Karpas-422 (cell line): ENCODE data around the gene SYVN1. TPM values are rescaled to one million over a fixed set of nuclear protein-coding genes. Genes with fewer than 3 reads are reported as not detected.
A peak's percentile ranks its signal among the peaks of the same experiment; 100 is the strongest.

Experiments
- DNase-seq: peaks from one replicate; pipeline ENCODE4 v3.0.0-alpha.2; 2015
- H2AFZ ChIP-seq: fragments of 200-600 bp; sonication (generic); 2 replicates; pipeline ENCODE4 v1.6.1; 2014; ENCODE audit warnings: antibody characterized with exemption, low read length, mixed read lengths
- H3K27ac ChIP-seq: fragments of 200-600 bp; sonication (generic); 2 replicates; pipeline ENCODE4 v1.5.1; 2014; ENCODE audit warnings: mild to moderate bottlenecking, low read length, moderate library complexity
- H3K27me3 ChIP-seq: fragments of 200-600 bp; sonication (generic); 2 replicates; pipeline ENCODE4 v1.6.1; 2014; ENCODE audit warnings: low read length, mixed read lengths
- H3K36me3 ChIP-seq: fragments of 200-600 bp; sonication (generic); 2 replicates; pipeline ENCODE4 v1.6.1; 2014; ENCODE audit warnings: low read length, mixed read lengths; ENCODE audit not compliant: insufficient read depth
- H3K4me1 ChIP-seq: fragments of 200-600 bp; sonication (generic); 2 replicates; pipeline ENCODE4 v1.6.1; 2014; ENCODE audit warnings: mild to moderate bottlenecking, low read length, mixed read lengths
- H3K4me2 ChIP-seq: fragments of 200-600 bp; sonication (generic); 2 replicates; pipeline ENCODE4 v1.6.1; 2014; ENCODE audit warnings: low read length, low read depth, mild to moderate bottlenecking; ENCODE audit not compliant: poor library complexity, severe bottlenecking
- H3K4me3 ChIP-seq: fragments of 200-600 bp; sonication (generic); 2 replicates; pipeline ENCODE4 v1.5.1; 2014; ENCODE audit warnings: mild to moderate bottlenecking, antibody characterized with exemption, low read length, mixed read lengths
- H3K79me2 ChIP-seq: fragments of 200-600 bp; sonication (generic); 2 replicates; pipeline ENCODE4 v1.6.1; 2014; ENCODE audit warnings: mild to moderate bottlenecking, low read length, mixed read lengths
- H3K9ac ChIP-seq: fragments of 200-600 bp; sonication (generic); 2 replicates; pipeline ENCODE4 v1.6.0; 2014; ENCODE audit warnings: low read length
- H3K9me2 ChIP-seq: fragments of 200-600 bp; sonication (generic), shearing (Covaris generic); replicated peaks from 2 replicates; pipeline ENCODE4 v1.6.0; 2014; ENCODE audit warnings: mild to moderate bottlenecking, low read length, moderate library complexity; ENCODE audit not compliant: insufficient read depth
- H3K9me3 ChIP-seq: fragments of 300-700, 200-600 bp; sonication (generic); 2 replicates; pipeline ENCODE4 v1.6.1; 2014; ENCODE audit warnings: low read length, mixed read lengths
- H4K20me1 ChIP-seq: fragments of 200-600 bp; sonication (generic); 2 replicates; pipeline ENCODE4 v1.6.1; 2014; ENCODE audit warnings: mild to moderate bottlenecking, antibody characterized with exemption, low read length, low read depth; ENCODE audit not compliant: insufficient read depth
- total RNA-seq: library from RNA; depleted of rRNA; stranded (reverse); fragments of >200 nt; shearing (Covaris generic); gene quantifications from 2 replicates; pipeline ENCODE4 v1.2.3, GENCODE V29; 2014; ENCODE audit warnings: low replicate concordance

Gene SYVN1
- total RNA-seq, 1 experiment from 2014 or later: 118 TPM

- Histone ChIP-seq H3K27me3 (no peaks in the 10 kb centered on the region), H3K9me3 (no peaks in the 10 kb centered on the region), H3K36me3 (peaks cover 7% of the 10 kb centered on the region; the same call in 1 of the 2 replicates), H3K9me2 (no peaks in the 10 kb centered on the region), H3K79me2 (peaks cover 40% of the 10 kb centered on the region), H3K4me1 (peaks cover 13% of the 10 kb centered on the region), H4K20me1 (no peaks in the 10 kb centered on the region), H3K9ac (peak overlapping the region; percentile 86), H3K4me3 (peak overlapping the region; percentile 79), H3K27ac (no peak overlapping the region), H3K4me2 (peak overlapping the region; percentile 89), H2AFZ (no peak overlapping the region)
- DNase-seq: no peak
These were observed 37.4 kb downstream of the SYVN1 start for GRCh38 chr11:65096926-65097325.

- peak within 1 kb of the TSS; percentile 72 for H3K27ac ChIP-seq
- no peaks in the 10 kb centered on the region for H4K20me1 ChIP-seq
- H3K79me2 ChIP-seq: peaks cover 39% of the 10 kb centered on the region
- H3K9me3 ChIP-seq: no peaks in the 10 kb centered on the region
- peaks cover 7% of the 10 kb centered on the region; the same call in 1 of the 2 replicates for H3K36me3 ChIP-seq
- H3K9me2 ChIP-seq: no peaks in the 10 kb centered on the region
- H3K27me3 ChIP-seq: no peaks in the 10 kb centered on the region
- DNase-seq: peak; percentile 95
- peak within 1 kb of the TSS; percentile 79 for H3K4me3 ChIP-seq
- H3K9ac ChIP-seq: peak within 1 kb of the TSS; percentile 86
- H2AFZ ChIP-seq: peak within 1 kb of the TSS; percentile 33; the same call in 1 of the 2 replicates
- H3K4me2 ChIP-seq: peak within 1 kb of the TSS; percentile 89
- H3K4me1 ChIP-seq: peaks cover 13% of the 10 kb centered on the region
These were observed 38.1 kb downstream of the SYVN1 start, which contains the start of gene VPS51 for GRCh38 chr11:65095974-65096806. TSS of gene VPS51 (plus strand) at chr11:65096214. CDS start at chr11:65096251, 37 bp downstream.

GRCh38 chr11:65095427-65095826 lies 38.9 kb downstream of the SYVN1 start:
- Histone ChIP-seq H3K9me2 (no peaks in the 10 kb centered on the region), H3K9me3 (no peaks in the 10 kb centered on the region), H3K27me3 (no peaks in the 10 kb centered on the region), H3K4me2 (peak overlapping the region; percentile 89), H3K79me2 (peaks cover 33% of the 10 kb centered on the region), H3K4me3 (peak overlapping the region; percentile 79), H3K27ac (no peak overlapping the region), H3K9ac (peak overlapping the region; percentile 86), H3K4me1 (peaks cover 13% of the 10 kb centered on the region), H3K36me3 (peaks cover 7% of the 10 kb centered on the region; the same call in 1 of the 2 replicates), H4K20me1 (no peaks in the 10 kb centered on the region), H2AFZ (peak overlapping the region; percentile 33; the same call in 1 of the 2 replicates)
- no peak for DNase-seq

GRCh38 chr11:65090628-65091027 lies 43.7 kb downstream of the SYVN1 start:
- Histone ChIP-seq H3K9me2 (no peaks in the 10 kb centered on the region), H3K4me1 (peaks cover 1% of the 10 kb centered on the region), H3K4me2 (no peak overlapping the region), H3K9ac (no peak overlapping the region), H3K9me3 (no peaks in the 10 kb centered on the region), H2AFZ (no peak overlapping the region), H4K20me1 (no peaks in the 10 kb centered on the region), H3K36me3 (peaks cover 4% of the 10 kb centered on the region; the same call in 1 of the 2 replicates), H3K27me3 (no peaks in the 10 kb centered on the region), H3K4me3 (no peak overlapping the region), H3K79me2 (peaks cover 5% of the 10 kb centered on the region), H3K27ac (no peak overlapping the region)
- no peak for DNase-seq

GRCh38 chr11:65089621-65090020 lies 44.7 kb downstream of the SYVN1 start:
- peaks cover 10% of the 10 kb centered on the region for H3K4me1 ChIP-seq
- no peak for DNase-seq
- H2AFZ ChIP-seq: no peak overlapping the region
- H3K4me2 ChIP-seq: no peak overlapping the region
- H4K20me1 ChIP-seq: peaks cover 6% of the 10 kb centered on the region; the same call in 1 of the 2 replicates
- H3K9me3 ChIP-seq: no peaks in the 10 kb centered on the region
- H3K4me3 ChIP-seq: no peak overlapping the region
- no peaks in the 10 kb centered on the region for H3K27me3 ChIP-seq
- no peak overlapping the region for H3K9ac ChIP-seq
- H3K79me2 ChIP-seq: peaks cover 15% of the 10 kb centered on the region
- no peak overlapping the region for H3K27ac ChIP-seq
- H3K36me3 ChIP-seq: peaks cover 8% of the 10 kb centered on the region; the same call in 1 of the 2 replicates
- no peaks in the 10 kb centered on the region for H3K9me2 ChIP-seq

- H3K79me2 ChIP-seq: peaks cover 29% of the 10 kb centered on the region
- H3K4me3 ChIP-seq: no peak overlapping the region
- H3K4me1 ChIP-seq: peaks cover 14% of the 10 kb centered on the region
- H2AFZ ChIP-seq: no peak overlapping the region
- peaks cover 8% of the 10 kb centered on the region; the same call in 1 of the 2 replicates for H4K20me1 ChIP-seq
- no peak overlapping the region for H3K4me2 ChIP-seq
- H3K9ac ChIP-seq: no peak overlapping the region
- no peaks in the 10 kb centered on the region for H3K27me3 ChIP-seq
- H3K9me2 ChIP-seq: no peaks in the 10 kb centered on the region
- DNase-seq: no peak
- no peaks in the 10 kb centered on the region for H3K9me3 ChIP-seq
- peaks cover 8% of the 10 kb centered on the region; the same call in 1 of the 2 replicates for H3K36me3 ChIP-seq
- no peak overlapping the region for H3K27ac ChIP-seq
These were observed 46.5 kb downstream of the SYVN1 start for GRCh38 chr11:65087827-65088226.

GRCh38 chr11:65087216-65087615 lies 47.1 kb downstream of the SYVN1 start:
- Histone ChIP-seq H3K79me2 (peaks cover 34% of the 10 kb centered on the region), H3K27ac (no peak overlapping the region), H3K4me2 (no peak overlapping the region), H3K9me3 (no peaks in the 10 kb centered on the region), H3K4me3 (no peak overlapping the region), H3K9ac (no peak overlapping the region), H3K36me3 (peaks cover 8% of the 10 kb centered on the region; the same call in 1 of the 2 replicates), H3K9me2 (no peaks in the 10 kb centered on the region), H4K20me1 (peaks cover 8% of the 10 kb centered on the region; the same call in 1 of the 2 replicates), H2AFZ (no peak overlapping the region), H3K27me3 (no peaks in the 10 kb centered on the region), H3K4me1 (peaks cover 19% of the 10 kb centered on the region)
- no peak for DNase-seq

GRCh38 chr11:65086809-65087208 lies 47.5 kb downstream of the SYVN1 start:
- no peak for DNase-seq
- Histone ChIP-seq H3K4me1 (peaks cover 23% of the 10 kb centered on the region), H3K27me3 (no peaks in the 10 kb centered on the region), H3K36me3 (peaks cover 8% of the 10 kb centered on the region; the same call in 1 of the 2 replicates), H3K79me2 (peaks cover 38% of the 10 kb centered on the region), H3K9ac (no peak overlapping the region), H4K20me1 (peaks cover 8% of the 10 kb centered on the region; the same call in 1 of the 2 replicates), H3K9me3 (no peaks in the 10 kb centered on the region), H3K4me3 (no peak overlapping the region), H2AFZ (no peak overlapping the region), H3K9me2 (no peaks in the 10 kb centered on the region), H3K27ac (no peak overlapping the region), H3K4me2 (no peak overlapping the region)
